HepG2 (cell line): Measurements from ENCODE around the gene BCAR3. TPM values are rescaled to one million over a fixed set of nuclear protein-coding genes. Genes with fewer than 3 reads are reported as not detected.

ENCODE experiments used
- ADNP ChIP-seq: sonication (generic); formaldehyde crosslinking; IDR thresholded peaks from 2 replicates; pipeline ENCODE4 v1.4.0; 2020; ENCODE audit warnings: missing genetic modification reagents
- SALL1 ChIP-seq: sonication (generic); formaldehyde crosslinking; IDR thresholded peaks from 2 replicates; pipeline ENCODE4 v1.8.0; 2022; ENCODE audit warnings: mild to moderate bottlenecking, missing genetic modification reagents
- ZEB1 ChIP-seq: IDR thresholded peaks from 2 replicates; pipeline ENCODE4 v1.6.1; 2012; ENCODE audit warnings: mild to moderate bottlenecking, low read depth, inconsistent platforms; ENCODE audit not compliant: insufficient replicate concordance
- ZNF274 ChIP-seq: sonication (generic); formaldehyde crosslinking; IDR thresholded peaks from 2 replicates; pipeline ENCODE4 v1.5.1; 2020; ENCODE audit warnings: mild to moderate bottlenecking, missing genetic modification reagents
- ZNF292 ChIP-seq: sonication (generic); formaldehyde crosslinking; IDR thresholded peaks from 2 replicates; pipeline ENCODE4 v1.8.1; 2022; ENCODE audit warnings: mild to moderate bottlenecking, low read depth, missing genetic modification reagents, borderline replicate concordance
- ZNF484 ChIP-seq: sonication (generic); formaldehyde crosslinking; IDR thresholded peaks from 2 replicates; pipeline ENCODE4 v1.5.1; 2020; ENCODE audit warnings: mild to moderate bottlenecking, low read depth, missing genetic modification reagents, borderline replicate concordance
- polyA plus RNA-seq, 8 experiments: library from polyadenylated mRNA; depleted of rRNA in 3 of 8; stranded (reverse) in 7 of 8; unstranded in 1 of 8; fragments of >200 nt; fragmentation: Illumina TruSeq in 4 of 8; extraction: Trizol in 4 of 8; gene quantifications; 2 replicates each; pipeline versions ENCODE4 v1.2.1 to v1.2.3, GENCODE V29; 2011 to 2016; ENCODE audit warnings: low read depth in 4 of 8, missing spikeins in 1 of 8, mixed read lengths in 1 of 8; ENCODE audit not compliant: insufficient read depth in 1 of 8
- total RNA-seq, 5 experiments: library from RNA; depleted of rRNA; stranded (reverse); fragments of >200 nt; fragmentation: Illumina TruSeq; extraction: Trizol; gene quantifications; 2 replicates each; pipeline ENCODE4 v1.2.3, GENCODE V29; 2016; ENCODE audit warnings: low read depth in 1 of 5
- TF ChIP-seq, protein P1 (sequence below): sonication (generic); formaldehyde crosslinking; IDR thresholded peaks from 2 replicates; pipeline ENCODE4 v1.4.0; 2020; ENCODE audit warnings: missing genetic modification reagents, borderline replicate concordance
- TF ChIP-seq, protein P2 (sequence below): sonication (generic); formaldehyde crosslinking; IDR thresholded peaks from 2 replicates; pipeline ENCODE4 v1.4.0; 2020; ENCODE audit warnings: missing genetic modification reagents
- TF ChIP-seq, protein P3 (sequence below): IDR thresholded peaks from 2 replicates; pipeline ENCODE4 v1.4.0; 2020; ENCODE audit warnings: mild to moderate bottlenecking, missing genetic modification reagents

BCAR3 gene
- total and polyA plus RNA-seq, 2 of the 13 experiments (the other 11 are each of a cell fraction or from before 2014, with no cell fraction given) = 3.6 to 4.8 TPM

GRCh38 chr1:93671099-93671621 lies 10.5 kb downstream of the BCAR3 start (continued):
- TF ChIP-seq, protein P1, sequence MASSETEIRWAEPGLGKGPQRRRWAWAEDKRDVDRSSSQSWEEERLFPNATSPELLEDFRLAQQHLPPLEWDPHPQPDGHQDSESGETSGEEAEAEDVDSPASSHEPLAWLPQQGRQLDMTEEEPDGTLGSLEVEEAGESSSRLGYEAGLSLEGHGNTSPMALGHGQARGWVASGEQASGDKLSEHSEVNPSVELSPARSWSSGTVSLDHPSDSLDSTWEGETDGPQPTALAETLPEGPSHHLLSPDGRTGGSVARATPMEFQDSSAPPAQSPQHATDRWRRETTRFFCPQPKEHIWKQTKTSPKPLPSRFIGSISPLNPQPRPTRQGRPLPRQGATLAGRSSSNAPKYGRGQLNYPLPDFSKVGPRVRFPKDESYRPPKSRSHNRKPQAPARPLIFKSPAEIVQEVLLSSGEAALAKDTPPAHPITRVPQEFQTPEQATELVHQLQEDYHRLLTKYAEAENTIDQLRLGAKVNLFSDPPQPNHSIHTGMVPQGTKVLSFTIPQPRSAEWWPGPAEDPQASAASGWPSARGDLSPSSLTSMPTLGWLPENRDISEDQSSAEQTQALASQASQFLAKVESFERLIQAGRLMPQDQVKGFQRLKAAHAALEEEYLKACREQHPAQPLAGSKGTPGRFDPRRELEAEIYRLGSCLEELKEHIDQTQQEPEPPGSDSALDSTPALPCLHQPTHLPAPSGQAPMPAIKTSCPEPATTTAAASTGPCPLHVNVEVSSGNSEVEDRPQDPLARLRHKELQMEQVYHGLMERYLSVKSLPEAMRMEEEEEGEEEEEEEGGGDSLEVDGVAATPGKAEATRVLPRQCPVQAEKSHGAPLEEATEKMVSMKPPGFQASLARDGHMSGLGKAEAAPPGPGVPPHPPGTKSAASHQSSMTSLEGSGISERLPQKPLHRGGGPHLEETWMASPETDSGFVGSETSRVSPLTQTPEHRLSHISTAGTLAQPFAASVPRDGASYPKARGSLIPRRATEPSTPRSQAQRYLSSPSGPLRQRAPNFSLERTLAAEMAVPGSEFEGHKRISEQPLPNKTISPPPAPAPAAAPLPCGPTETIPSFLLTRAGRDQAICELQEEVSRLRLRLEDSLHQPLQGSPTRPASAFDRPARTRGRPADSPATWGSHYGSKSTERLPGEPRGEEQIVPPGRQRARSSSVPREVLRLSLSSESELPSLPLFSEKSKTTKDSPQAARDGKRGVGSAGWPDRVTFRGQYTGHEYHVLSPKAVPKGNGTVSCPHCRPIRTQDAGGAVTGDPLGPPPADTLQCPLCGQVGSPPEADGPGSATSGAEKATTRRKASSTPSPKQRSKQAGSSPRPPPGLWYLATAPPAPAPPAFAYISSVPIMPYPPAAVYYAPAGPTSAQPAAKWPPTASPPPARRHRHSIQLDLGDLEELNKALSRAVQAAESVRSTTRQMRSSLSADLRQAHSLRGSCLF (CRISPR knock-in tag) = no peak
- TF ChIP-seq, protein P2, sequence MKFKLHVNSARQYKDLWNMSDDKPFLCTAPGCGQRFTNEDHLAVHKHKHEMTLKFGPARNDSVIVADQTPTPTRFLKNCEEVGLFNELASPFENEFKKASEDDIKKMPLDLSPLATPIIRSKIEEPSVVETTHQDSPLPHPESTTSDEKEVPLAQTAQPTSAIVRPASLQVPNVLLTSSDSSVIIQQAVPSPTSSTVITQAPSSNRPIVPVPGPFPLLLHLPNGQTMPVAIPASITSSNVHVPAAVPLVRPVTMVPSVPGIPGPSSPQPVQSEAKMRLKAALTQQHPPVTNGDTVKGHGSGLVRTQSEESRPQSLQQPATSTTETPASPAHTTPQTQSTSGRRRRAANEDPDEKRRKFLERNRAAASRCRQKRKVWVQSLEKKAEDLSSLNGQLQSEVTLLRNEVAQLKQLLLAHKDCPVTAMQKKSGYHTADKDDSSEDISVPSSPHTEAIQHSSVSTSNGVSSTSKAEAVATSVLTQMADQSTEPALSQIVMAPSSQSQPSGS (CRISPR knock-in tag) = 0 out of 2 replicates have a peak, but pooled peaks have one; percentile 21
- TF ChIP-seq ZNF292 = no peak
- TF ChIP-seq ZNF274 (CRISPR knock-in tag) = no peak
- no peak for TF ChIP-seq ZNF484 (CRISPR knock-in tag)
- peak; percentile 91 for TF ChIP-seq ADNP
- no peak for TF ChIP-seq ZEB1
- peak; percentile 31; the same call in 1 of the 2 replicates for TF ChIP-seq SALL1 (CRISPR knock-in tag)
- TF ChIP-seq, protein P3, sequence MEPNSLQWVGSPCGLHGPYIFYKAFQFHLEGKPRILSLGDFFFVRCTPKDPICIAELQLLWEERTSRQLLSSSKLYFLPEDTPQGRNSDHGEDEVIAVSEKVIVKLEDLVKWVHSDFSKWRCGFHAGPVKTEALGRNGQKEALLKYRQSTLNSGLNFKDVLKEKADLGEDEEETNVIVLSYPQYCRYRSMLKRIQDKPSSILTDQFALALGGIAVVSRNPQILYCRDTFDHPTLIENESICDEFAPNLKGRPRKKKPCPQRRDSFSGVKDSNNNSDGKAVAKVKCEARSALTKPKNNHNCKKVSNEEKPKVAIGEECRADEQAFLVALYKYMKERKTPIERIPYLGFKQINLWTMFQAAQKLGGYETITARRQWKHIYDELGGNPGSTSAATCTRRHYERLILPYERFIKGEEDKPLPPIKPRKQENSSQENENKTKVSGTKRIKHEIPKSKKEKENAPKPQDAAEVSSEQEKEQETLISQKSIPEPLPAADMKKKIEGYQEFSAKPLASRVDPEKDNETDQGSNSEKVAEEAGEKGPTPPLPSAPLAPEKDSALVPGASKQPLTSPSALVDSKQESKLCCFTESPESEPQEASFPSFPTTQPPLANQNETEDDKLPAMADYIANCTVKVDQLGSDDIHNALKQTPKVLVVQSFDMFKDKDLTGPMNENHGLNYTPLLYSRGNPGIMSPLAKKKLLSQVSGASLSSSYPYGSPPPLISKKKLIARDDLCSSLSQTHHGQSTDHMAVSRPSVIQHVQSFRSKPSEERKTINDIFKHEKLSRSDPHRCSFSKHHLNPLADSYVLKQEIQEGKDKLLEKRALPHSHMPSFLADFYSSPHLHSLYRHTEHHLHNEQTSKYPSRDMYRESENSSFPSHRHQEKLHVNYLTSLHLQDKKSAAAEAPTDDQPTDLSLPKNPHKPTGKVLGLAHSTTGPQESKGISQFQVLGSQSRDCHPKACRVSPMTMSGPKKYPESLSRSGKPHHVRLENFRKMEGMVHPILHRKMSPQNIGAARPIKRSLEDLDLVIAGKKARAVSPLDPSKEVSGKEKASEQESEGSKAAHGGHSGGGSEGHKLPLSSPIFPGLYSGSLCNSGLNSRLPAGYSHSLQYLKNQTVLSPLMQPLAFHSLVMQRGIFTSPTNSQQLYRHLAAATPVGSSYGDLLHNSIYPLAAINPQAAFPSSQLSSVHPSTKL (CRISPR knock-in tag) = peak; percentile 34; the same call in 1 of the 2 replicates
- TF ChIP-seq, all 625 proteins: peak for 28
